Measurements from ENCODE around the gene EFCAB5. TPM values are rescaled to one million over a fixed set of nuclear protein-coding genes. Genes with fewer than 3 reads are reported as not detected.
A peak's percentile ranks its signal among the peaks of the same experiment; 100 is the strongest.
"Not testable (repeated sequence)": the region's sequence is repeated elsewhere in the genome, so short reads cannot be mapped to it uniquely, and the experiment has no call there.

Gene EFCAB5
- polyA plus RNA-seq, 4 donors: 0.87 to 3.6 (median 2.7) TPM

- peak; percentile 60 to 72 (median 66) for DNase-seq (ENCODE audit: low read depth in 4 of 4, low spot score in 3 of 4)
Measured at GRCh38 chr17:29931231-29931932, 10.1 kb upstream of the EFCAB5 start.

DNA sequence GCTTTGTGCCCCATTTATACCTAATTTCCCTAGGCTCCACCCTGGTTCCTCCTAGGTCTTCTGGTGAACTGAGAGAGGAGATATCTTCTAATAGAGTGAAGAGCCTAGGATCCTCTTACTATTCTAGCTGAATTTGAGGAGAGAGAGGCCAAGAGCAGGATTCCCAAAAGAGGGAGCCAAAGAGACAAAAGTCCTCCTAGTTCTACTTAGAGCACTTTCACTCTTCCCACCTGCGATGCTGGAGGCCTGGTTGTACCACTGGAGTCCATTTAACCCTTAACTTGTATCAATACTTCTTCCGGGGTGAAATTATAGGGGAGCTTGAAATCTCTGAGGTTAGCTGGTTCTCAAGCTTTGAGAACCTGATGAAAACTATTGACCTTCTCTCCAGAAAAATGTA lies 8.1 kb upstream of the EFCAB5 start:
- DNase-seq (ENCODE audit: low read depth in 4 of 4, low spot score in 3 of 4): no peak

DNA sequence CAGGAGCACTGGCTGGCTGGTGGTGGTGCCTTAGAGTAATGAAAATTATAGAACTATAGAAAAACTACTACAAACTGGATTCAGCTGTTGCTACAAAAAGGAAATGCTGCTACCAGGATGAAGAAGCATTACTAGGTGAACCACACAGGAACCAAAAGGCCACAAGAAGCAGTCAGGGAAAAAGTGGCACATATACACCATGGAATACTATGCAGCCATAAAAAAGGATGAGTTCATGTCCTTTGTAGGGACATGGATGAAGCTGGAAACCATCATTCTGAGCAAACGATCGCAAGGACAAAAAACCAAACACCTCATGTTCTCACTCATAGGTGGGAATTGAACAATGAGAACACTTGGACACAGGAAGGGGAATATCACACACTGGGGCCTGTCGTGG lies 5.5 kb upstream of the EFCAB5 start:
- not testable (repeated sequence) for DNase-seq (ENCODE audit: low read depth in 4 of 4, low spot score in 3 of 4)

DNA sequence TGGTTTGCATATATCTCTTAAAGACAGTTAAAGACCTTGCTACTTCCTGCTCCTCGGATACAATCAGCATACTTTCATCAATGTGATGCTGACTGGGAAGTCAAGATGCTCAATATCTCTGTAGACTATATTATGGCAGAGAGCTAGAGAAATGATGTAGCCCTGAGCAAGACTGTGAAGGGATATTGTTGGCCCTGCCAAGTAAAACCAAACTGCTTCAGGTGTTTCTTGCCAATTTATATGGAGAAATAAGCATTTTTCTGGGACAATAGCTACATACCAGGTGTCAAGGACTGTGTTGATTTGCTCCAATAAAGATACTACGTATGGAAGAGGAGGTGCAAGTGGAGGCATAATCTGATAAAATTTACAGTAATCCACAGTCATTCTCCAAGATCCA lies 4.7 kb upstream of the EFCAB5 start:
- DNase-seq (ENCODE audit: low read depth in 4 of 4, low spot score in 3 of 4): no peak

GRCh38 chr17:29945281-29945680 lies 3.8 kb downstream of the EFCAB5 start:
- DNase-seq (ENCODE audit: low read depth in 4 of 4, low spot score in 3 of 4): no peak

DNA sequence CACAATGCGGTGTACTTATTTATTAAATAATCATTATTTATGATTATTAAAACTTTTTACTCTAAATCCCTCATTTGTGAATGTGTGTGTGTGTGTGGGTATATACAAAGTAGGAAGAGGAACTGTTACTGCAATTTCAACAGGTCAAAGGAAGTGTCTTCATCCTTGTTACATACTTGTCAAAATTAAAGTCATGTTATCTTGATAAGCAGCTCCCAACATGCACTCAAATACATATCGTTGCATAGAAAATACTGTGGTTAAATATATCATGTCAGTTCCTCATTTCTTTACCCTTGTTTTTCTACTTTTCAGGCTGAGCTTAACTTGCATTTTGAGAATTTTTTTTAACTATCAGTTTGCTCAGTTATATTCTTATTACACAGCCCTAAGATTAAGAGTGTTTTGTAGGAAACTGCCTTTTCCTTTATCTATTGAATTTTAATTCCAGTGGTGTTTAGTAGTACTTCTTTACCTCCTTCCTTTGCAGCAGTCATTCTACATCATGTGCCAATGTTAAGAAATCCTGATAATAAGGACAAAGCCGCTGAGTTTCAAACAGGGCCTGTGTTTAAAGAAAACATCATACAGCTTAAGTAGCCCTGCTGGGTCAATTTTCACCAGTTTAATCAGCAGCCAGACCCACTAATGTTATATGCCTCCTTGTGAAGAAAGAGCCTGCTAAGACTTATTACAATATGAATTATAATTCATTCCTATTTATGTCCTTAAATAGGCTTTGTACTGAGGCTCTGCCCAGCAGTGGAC lies 7.2 kb downstream of the EFCAB5 start:
- DNase-seq (ENCODE audit: low read depth in 4 of 4, low spot score in 3 of 4): no peak

- no peak for DNase-seq (ENCODE audit: low read depth in 4 of 4, low spot score in 3 of 4)
Measured at GRCh38 chr17:29949696-29950095, 8.3 kb downstream of the EFCAB5 start.

DNA sequence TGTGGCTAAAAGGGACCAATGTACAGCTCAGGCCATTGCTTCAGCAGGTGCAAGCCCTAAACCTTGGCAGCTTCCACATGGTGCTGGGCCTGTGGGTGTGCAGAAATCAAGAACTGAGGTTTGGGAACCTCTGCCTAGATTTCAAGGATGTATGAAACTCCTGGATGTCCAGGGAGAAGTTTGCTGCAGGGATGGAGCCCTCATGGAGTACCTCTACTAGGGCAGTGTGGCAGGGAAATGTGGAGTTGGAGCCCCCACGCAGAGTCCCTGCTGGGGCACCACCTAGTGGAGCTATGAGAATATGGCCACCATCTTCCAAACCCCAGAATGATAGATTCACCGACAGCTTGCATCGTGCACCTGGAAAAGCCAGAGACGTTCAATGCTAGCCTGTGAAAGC lies 13.0 kb downstream of the EFCAB5 start:
- DNase-seq (ENCODE audit: low read depth in 4 of 4, low spot score in 3 of 4): no peak

DNA sequence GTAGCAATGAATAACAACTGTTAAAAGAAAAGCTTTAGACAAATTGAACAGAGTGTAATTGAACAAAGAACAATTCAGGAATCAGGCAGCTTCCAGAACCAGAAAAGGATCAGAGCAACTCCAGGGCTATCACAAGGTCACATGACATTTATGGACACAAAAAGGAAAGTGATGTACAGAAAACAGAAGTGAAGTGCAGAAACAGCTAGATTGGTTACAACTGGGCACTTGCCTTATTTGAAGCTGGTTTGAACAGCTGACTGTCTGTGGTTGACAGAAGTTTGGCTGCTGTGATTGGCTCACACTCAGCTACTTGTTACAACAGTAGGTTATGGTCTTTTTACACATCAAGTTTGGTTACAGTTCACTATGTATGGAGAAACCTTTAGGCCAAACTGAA lies 14.8 kb downstream of the EFCAB5 start:
- DNase-seq (ENCODE audit: low read depth in 4 of 4, low spot score in 3 of 4): no peak

- DNase-seq (ENCODE audit: low read depth in 4 of 4, low spot score in 3 of 4): not testable (repeated sequence)
Measured at GRCh38 chr17:29957488-29957887, 16.1 kb downstream of the EFCAB5 start.

GRCh38 chr17:29958947-29959657 lies 17.7 kb downstream of the EFCAB5 start:
- no peak for DNase-seq (ENCODE audit: low read depth in 4 of 4, low spot score in 3 of 4)

DNA sequence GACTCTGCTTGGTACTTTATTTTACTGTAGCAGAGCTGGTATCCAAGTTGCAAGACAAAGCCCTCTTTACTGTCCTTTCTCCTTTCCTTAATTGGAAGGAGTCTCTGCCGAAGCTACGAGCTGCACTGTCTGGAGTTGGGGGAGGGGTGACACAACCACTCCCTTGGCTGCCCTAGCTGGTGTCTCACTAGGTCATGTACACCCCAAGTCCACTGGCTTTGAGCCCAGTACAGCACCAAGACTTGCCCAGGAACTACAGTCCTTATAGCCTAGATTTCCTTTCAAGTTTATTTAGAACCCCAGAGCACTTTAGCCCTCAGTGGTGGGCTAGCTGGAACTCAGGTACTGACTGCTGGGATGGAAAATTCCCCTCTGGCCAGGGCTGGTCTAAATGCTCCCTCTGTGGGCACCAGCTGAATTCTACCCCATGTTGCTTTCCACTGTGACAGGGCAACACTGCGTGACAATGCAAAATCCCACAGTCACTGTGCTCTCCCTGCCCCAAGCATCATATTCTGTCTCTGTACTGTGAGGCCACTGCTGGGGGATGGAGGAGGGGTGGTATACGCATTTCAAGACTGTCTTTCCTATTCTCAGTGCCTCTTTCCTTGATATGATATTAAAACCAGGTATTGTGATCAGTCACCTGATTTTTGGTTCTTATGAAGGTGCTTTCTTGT lies 18.4 kb downstream of the EFCAB5 start:
- DNase-seq (ENCODE audit: low read depth in 4 of 4, low spot score in 3 of 4): no peak

- no peak for DNase-seq (ENCODE audit: low read depth in 4 of 4, low spot score in 3 of 4)
Measured at GRCh38 chr17:29962656-29963055, 21.2 kb downstream of the EFCAB5 start.

DNA sequence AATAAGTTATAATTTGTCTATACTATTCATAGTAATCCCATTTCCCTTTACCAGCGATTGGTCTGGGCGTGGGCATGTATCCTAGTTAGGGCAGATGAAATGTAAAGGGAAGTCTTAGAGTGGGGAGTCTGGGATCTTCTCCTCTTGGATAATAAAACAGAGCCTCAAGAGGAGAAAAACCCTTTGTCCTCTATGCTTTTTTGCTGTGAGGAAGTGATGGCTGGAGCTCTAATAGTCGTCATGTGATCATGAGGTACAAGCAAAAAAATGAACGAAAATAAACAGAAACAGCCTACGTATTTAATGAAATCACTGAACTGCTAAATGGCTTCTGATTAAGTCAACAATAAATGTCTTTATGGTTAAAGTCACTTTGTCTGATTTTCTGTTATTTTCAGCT lies 26.8 kb downstream of the EFCAB5 start:
- DNase-seq (ENCODE audit: low read depth in 4 of 4, low spot score in 3 of 4): no peak

GRCh38 chr17:29972277-29972676 lies 30.8 kb downstream of the EFCAB5 start:
- DNase-seq (ENCODE audit: low read depth in 4 of 4, low spot score in 3 of 4): no peak

DNA sequence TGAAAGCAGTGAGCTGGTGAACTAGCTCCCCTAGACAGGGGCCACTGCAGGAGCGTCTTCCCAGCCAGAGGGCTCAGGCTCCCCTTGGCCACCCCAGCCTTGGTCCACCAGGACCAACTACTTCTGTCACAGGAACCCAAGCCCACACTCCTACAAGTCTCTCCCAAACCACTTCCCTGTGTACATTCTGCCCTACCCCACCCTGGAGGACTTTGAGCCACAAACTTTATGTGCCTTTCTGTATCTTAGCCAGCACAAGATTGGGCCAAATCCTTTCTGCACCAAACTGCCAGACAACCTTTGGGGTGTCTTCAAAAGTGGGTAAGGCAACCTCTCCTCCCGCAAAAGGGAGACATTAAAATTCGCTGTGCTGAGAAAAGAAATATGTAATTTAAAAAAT lies 31.6 kb downstream of the EFCAB5 start:
- DNase-seq (ENCODE audit: low read depth in 4 of 4, low spot score in 3 of 4): no peak

- no peak for DNase-seq (ENCODE audit: low read depth in 4 of 4, low spot score in 3 of 4)
Measured at GRCh38 chr17:29977836-29978235, 36.4 kb downstream of the EFCAB5 start.

- no peak for DNase-seq (ENCODE audit: low read depth in 4 of 4, low spot score in 3 of 4)
Measured at GRCh38 chr17:29980261-29980660, 38.8 kb downstream of the EFCAB5 start.

DNA sequence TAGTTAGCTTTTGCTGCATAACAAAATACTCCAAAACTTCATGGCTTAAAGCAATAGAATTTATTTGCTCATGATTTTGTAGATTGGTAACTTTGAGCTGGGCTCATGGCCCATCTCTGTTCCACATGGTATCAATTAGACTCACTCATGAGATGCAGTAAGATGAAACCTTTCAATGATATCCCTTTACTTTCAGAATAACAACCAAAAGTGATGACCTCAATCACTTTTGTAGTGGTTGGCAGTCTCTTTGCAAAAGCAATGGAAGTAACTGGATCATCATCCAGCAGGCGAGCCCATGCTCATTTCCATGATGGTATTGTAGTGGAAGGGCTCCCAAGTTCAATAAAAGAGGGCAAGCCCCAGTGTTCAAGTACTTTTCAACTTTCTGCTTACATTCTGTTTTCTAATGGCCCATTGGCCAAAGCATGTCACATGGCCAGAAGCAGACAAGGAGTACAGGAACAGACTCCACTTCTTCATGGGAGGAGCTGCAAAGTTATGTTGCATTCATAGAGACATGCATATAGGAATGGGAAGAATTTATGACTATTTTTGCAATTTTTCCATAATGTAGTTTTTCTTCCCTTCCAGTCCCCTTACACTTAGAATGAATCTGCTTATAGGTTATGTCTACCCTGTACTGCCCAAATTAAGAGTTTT lies 41.7 kb downstream of the EFCAB5 start:
- no peak for DNase-seq (ENCODE audit: low read depth in 4 of 4, low spot score in 3 of 4)

GRCh38 chr17:29996458-29996857 lies 55.0 kb downstream of the EFCAB5 start:
- DNase-seq (ENCODE audit: low read depth in 4 of 4, low spot score in 3 of 4): no peak

Data from left renal pelvis (tissue), 4 donors.